OCI-LY7 (cell line): ENCODE results near the gene C1QTNF9.

Source experiments
- CTCF ChIP-seq: fragments of 200-600 bp; sonication (generic); conservative IDR thresholded peaks from 2 replicates; pipeline ENCODE4 v1.5.1; 2014; ENCODE audit warnings: mild to moderate bottlenecking, antibody characterized with exemption, low read length, moderate library complexity, mixed read lengths
- EZH2phosphoT487 ChIP-seq: fragments of 200-600 bp; sonication (generic); IDR thresholded peaks from 2 replicates; pipeline ENCODE4 v1.6.1; 2018; ENCODE audit warnings: low read depth, borderline replicate concordance, mild to moderate bottlenecking, mixed run types, antibody characterized with exemption, low read length, moderate library complexity, mixed read lengths

- TF ChIP-seq CTCF = no peak
- no peak for TF ChIP-seq EZH2phosphoT487
These were observed 42.0 kb downstream of the C1QTNF9 start for GRCh38 chr13:24351423-24351822.
